HG03103 (cell line): ENCODE measurements around the gene PPP4R4.
"Not testable (repeated sequence)": the region's sequence is repeated elsewhere in the genome, so short reads cannot be mapped to it uniquely, and the experiment has no call there.

Experiments
- ATAC-seq: cut with Tn5 transposase; IDR thresholded peaks from one replicate; pipeline ENCODE4 v1.9.1; 2021; ENCODE audit warnings: low read depth; ENCODE audit not compliant: unreplicated experiment

The PPP4R4 gene

GRCh38 chr14:94175747-94176146, 1.6 kb downstream of the PPP4R4 start:
- no peak for ATAC-seq

- no peak for ATAC-seq
These were observed 2.7 kb downstream of the PPP4R4 start for GRCh38 chr14:94176808-94177207.

- no peak for ATAC-seq
These were observed 3.7 kb downstream of the PPP4R4 start for GRCh38 chr14:94177806-94178205.

GRCh38 chr14:94179244-94179643, 5.1 kb downstream of the PPP4R4 start:
- ATAC-seq: no peak

GRCh38 chr14:94180655-94181271, 6.6 kb downstream of the PPP4R4 start:
- peak; percentile 80 for ATAC-seq

GRCh38 chr14:94181835-94182234, 7.7 kb downstream of the PPP4R4 start:
- no peak for ATAC-seq

- ATAC-seq: no peak
These were observed 18.4 kb downstream of the PPP4R4 start for GRCh38 chr14:94192536-94192935.

- no peak for ATAC-seq
These were observed 19.7 kb downstream of the PPP4R4 start for GRCh38 chr14:94193776-94194175.

GRCh38 chr14:94196057-94196456, 21.9 kb downstream of the PPP4R4 start:
- ATAC-seq: no peak

GRCh38 chr14:94203473-94204210, 29.5 kb downstream of the PPP4R4 start:
- ATAC-seq: no peak

GRCh38 chr14:94213021-94213420, 38.9 kb downstream of the PPP4R4 start:
- ATAC-seq: no peak

- no peak for ATAC-seq
These were observed 39.6 kb downstream of the PPP4R4 start for GRCh38 chr14:94213741-94214140.

- no peak for ATAC-seq
These were observed 43.0 kb downstream of the PPP4R4 start for GRCh38 chr14:94217116-94217515.

- ATAC-seq: not testable (repeated sequence)
These were observed 44.2 kb downstream of the PPP4R4 start for GRCh38 chr14:94218198-94218886.

GRCh38 chr14:94224040-94224439, 49.9 kb downstream of the PPP4R4 start:
- ATAC-seq: no peak

GRCh38 chr14:94225460-94226378, 51.6 kb downstream of the PPP4R4 start:
- no peak for ATAC-seq

GRCh38 chr14:94227029-94227428, 52.9 kb downstream of the PPP4R4 start:
- ATAC-seq: no peak

GRCh38 chr14:94237046-94237445, 62.9 kb downstream of the PPP4R4 start:
- no peak for ATAC-seq

GRCh38 chr14:94237983-94238382, 63.9 kb downstream of the PPP4R4 start:
- no peak for ATAC-seq

GRCh38 chr14:94239406-94239805, 65.3 kb downstream of the PPP4R4 start:
- no peak for ATAC-seq

GRCh38 chr14:94244182-94244581, 70.1 kb downstream of the PPP4R4 start:
- ATAC-seq: no peak
